ENCODE results near the gene PPP1R3F.

PPP1R3F gene

GRCh38 chrX:49237060-49237459 lies 32.5 kb upstream of the PPP1R3F start:
- H3K4me3 ChIP-seq (ENCODE audit: low read depth, low read length): no peak overlapping the region
- no peak for DNase-seq (ENCODE audit: low read depth)
- no peak for TF ChIP-seq CTCF (conservative IDR thresholded peaks at IDR 0.05; ENCODE audit: low read depth, low read length)

- H3K4me3 ChIP-seq (ENCODE audit: low read depth, low read length): no peak overlapping the region
- no peak for TF ChIP-seq CTCF (conservative IDR thresholded peaks at IDR 0.05; ENCODE audit: low read depth, low read length)
- DNase-seq (ENCODE audit: low read depth): no peak
Measured at GRCh38 chrX:49238735-49239134, 30.9 kb upstream of the PPP1R3F start.

- no peak for DNase-seq (ENCODE audit: low read depth)
- no peak overlapping the region for H3K4me3 ChIP-seq (ENCODE audit: low read depth, low read length)
- no peak for TF ChIP-seq CTCF (conservative IDR thresholded peaks at IDR 0.05; ENCODE audit: low read depth, low read length)
Measured at GRCh38 chrX:49242545-49243066, 27.0 kb upstream of the PPP1R3F start.

GRCh38 chrX:49243166-49243565 lies 26.4 kb upstream of the PPP1R3F start:
- TF ChIP-seq CTCF (conservative IDR thresholded peaks at IDR 0.05; ENCODE audit: low read depth, low read length): no peak
- H3K4me3 ChIP-seq (ENCODE audit: low read depth, low read length): no peak overlapping the region
- DNase-seq (ENCODE audit: low read depth): no peak

- no peak overlapping the region for H3K4me3 ChIP-seq (ENCODE audit: low read depth, low read length)
- no peak for DNase-seq (ENCODE audit: low read depth)
- no peak for TF ChIP-seq CTCF (conservative IDR thresholded peaks at IDR 0.05; ENCODE audit: low read depth, low read length)
Measured at GRCh38 chrX:49244207-49244606, 25.4 kb upstream of the PPP1R3F start.

GRCh38 chrX:49246541-49246940 lies 23.1 kb upstream of the PPP1R3F start:
- DNase-seq (ENCODE audit: low read depth): no peak
- TF ChIP-seq CTCF (conservative IDR thresholded peaks at IDR 0.05; ENCODE audit: low read depth, low read length): no peak
- H3K4me3 ChIP-seq (ENCODE audit: low read depth, low read length): no peak overlapping the region

GRCh38 chrX:49247346-49247745 lies 22.2 kb upstream of the PPP1R3F start:
- no peak for TF ChIP-seq CTCF (conservative IDR thresholded peaks at IDR 0.05; ENCODE audit: low read depth, low read length)
- H3K4me3 ChIP-seq (ENCODE audit: low read depth, low read length): no peak overlapping the region

More at GRCh38 chrX:49247346-49247745, 22.2 kb upstream of the PPP1R3F start:
- DNase-seq (ENCODE audit: low read depth): no peak
